GM18861 (cell line): ENCODE data around the gene DYNC1LI2.
"Not testable (repeated sequence)": the region's sequence is repeated elsewhere in the genome, so short reads cannot be mapped to it uniquely, and the experiment has no call there.

Experiments used
- ATAC-seq: cut with Tn5 transposase; IDR thresholded peaks from one replicate; pipeline ENCODE4 v1.9.1; 2021; ENCODE audit not compliant: unreplicated experiment

Gene DYNC1LI2

DNA sequence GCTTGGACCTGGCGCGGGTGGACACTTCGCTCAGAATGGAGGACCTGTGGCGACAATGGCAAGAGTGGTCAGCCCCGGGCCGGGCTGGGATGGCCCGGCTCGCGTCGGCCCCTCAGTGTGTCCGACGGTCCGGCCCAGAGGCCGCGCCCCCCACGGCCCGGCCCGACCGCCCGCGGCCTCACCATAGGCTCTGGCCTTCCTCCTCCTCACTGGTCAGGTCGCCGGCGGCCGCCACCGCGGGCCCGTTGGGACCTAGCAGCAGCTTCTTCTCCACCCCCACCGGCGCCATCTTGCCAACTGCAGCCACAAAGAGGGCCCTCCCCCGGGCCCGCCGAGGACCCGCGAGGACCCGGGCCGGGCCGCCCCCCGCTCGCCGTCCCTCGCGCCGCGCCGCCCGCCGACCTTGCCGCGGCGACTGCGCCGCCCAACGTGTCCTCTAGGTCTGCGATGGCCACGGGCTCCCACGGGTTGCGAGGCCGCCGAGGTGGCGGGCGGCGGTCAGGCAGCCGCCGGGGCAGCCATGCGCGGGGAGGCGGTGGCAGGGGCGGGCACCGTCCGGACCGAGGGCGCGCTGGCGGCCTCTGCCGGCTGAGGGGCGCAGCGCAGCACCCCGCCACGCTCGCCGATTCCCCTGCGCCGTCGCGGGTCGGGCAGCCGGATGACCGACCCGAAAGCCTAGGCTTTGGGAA is at the start of gene DYNC1LI2:
Gene DYNC1LI2, minus strand, starts transcription at position 307 of the 689 bp plus-strand sequence. Its CDS starts 18 bp downstream, at position 289.
- ATAC-seq, result peak; percentile 77

DNA sequence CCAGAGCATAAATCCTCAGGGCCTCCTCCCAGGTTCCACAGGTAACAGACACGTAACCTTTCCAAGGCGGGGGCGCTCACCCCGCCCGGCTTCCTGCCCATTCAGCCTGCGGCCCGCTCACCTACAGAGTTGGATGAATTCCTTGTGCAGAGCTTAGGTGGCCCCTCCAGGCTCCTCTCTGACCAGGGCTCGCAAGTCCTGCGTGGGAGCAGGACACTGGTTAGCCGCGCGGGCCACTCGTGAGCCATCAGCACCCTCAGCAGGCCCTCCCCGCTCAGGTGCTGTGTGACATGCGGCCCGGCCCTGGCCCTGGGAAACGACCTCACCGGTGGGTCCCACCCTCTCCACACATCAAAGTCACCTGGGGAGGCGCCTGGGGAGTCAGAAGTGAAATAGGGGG is 49.4 kb upstream of the DYNC1LI2 start:
- ATAC-seq, result no peak

DNA sequence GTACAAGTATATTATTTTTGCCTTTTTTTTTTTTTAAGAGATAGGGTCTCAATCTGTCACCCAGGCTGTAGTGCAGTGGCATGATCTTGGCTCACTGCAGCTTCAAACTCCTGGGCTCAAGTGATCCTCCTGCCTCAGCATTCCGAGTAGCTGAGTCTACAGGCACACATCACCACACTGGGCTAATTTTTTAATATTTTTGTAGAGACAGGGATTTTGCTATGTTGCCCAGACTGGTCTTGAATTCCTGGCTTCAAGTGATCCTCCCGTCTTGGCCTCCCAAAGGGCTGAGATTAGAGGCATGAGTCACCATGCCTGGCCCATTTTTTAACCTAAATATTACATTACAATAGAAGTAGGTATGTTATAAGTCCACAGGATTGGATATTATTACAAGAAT is 46.8 kb upstream of the DYNC1LI2 start:
- no peak for ATAC-seq

DNA sequence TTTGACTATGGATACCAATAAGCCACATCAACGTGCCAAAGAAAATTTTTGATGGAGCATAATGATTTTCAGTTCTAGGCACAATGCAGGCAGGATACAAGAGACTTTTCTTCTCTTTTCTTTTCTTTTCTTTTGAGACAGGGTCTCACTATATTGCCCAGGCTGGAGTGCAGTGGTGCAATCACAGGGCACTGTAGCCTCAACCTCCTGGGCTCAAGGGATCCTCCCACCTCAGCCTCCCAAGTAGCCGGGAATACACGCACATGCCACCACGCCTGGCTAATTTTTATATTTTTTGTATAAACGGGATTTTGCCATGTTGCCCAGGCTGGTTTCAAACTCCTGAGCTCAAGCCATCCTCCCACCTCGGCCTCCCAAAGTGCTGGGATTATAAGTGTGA is 42.6 kb upstream of the DYNC1LI2 start:
- ATAC-seq, result not testable (repeated sequence)

DNA sequence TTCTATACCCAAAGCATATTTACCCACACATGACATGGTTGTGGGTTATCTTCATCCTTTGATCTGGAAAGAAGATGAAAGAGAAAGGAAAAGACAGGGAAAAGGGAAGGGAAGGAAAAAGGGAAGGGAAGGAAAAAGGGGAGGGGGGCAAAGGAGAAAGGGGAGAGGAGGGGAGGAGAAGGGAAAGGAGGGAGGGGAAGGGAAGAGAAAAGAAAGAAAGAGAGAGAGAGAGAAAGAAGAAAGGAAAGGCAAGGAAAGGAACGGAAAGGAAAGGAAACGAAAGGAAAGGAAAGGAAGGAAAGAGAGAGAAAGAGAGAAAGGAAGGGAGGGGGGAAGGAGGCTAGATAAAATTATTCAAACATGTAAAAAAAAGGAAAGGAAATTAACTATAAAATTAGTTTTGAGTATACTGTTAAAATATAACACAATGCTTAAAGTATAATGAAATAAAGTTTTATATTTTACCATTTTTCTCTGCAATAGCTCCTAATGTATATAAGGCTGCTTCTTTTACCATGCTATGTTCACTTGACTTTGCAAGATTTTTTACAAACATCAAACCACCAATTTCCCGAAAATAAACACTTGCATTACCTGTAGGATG is 38.8 kb upstream of the DYNC1LI2 start:
- no peak for ATAC-seq

DNA sequence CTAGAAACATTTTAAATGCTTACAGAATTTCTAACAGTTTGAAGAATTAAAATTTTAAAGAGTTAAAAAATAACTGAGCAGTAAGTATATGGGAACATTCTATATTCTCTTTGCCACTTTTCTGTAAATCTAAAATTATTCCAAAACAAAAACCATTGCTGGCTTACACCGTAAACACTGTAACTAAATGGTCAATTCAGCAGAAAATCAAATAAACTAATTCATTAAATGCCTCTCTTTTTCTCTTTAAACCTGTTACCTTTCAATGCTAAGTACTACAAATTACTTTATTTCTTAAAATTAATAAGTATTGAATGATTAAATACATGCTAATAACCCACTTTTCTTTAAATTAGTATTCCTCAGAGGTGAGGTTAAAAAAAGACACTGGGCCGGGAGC is 36.0 kb upstream of the DYNC1LI2 start:
- no peak for ATAC-seq

DNA sequence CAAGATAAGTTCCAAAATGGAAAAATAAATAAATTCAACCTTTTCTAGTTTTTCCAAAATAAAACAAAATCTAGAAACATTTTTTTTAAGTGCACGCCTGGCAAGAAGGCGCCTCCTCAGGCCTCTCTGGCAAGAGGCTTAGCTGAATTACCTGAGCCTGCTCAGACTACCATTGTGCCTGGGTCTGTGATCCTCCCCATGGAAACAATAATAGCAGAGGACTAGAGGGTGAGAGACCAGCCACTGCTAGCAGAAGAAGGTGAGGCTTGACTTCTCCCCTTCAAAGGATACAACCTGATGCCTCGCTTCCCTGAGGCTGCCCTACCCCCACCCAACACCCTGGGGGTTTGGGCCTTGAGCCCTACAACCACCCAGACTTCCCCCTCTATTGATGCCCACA is 35.1 kb upstream of the DYNC1LI2 start:
- ATAC-seq, result no peak

DNA sequence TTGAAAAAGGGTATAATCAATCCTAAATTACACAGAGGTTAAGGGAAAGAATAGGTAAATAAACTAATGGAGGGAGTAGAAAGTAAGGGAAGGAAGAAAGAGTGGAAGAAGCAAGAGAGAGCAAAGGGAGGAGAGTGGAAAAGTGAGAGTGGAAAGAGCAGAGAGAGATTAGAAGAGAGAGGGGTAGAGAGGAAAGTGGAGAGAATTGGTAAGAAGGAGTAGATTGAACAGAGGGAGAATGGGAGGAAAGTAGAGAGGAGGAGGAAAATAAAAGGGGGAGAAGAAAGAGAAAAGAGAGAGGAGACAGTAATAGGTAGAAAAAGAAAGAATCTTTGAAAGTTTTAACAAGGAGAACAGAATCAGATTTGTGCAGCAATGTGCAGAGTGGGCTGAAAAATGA is 25.0 kb upstream of the DYNC1LI2 start:
- ATAC-seq, result no peak

DNA sequence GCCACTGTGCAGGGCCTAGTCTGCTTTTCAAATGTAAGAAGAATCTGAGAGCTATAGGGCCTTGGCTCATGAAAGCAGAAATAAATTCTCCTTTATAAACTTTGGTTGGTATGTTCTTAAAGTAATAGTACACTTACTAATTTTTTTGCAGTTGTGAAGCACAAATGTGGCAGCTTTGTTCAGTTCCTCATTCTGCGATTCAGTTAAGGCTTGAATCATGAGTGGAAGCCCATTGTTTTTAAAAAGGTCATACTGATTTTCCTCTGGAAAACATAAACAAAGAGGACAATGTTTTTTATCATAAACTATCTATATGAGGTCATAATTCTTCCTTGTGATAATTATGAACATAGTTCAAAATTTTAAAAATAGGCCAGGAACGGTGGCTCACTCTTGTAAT is 23.6 kb upstream of the DYNC1LI2 start:
- no peak for ATAC-seq

DNA sequence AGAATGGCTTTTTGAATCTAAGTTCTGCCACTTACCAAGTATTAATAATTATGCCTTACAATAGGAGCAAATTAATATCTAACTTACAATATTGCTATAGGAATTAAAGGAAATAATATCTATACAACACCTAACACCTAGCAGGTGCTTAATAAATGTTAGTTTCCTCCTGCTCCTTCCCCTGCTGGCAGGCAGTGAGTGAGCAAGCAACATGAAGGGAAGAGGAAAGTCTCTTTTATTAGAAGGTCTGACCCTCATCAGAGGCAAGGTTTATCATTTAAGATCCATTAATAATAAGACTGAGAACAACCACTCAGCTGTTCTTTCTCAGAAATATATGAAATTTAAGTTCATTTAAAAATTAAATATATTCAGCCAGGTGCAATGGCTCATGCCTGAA is 6.7 kb upstream of the DYNC1LI2 start:
- no peak for ATAC-seq

DNA sequence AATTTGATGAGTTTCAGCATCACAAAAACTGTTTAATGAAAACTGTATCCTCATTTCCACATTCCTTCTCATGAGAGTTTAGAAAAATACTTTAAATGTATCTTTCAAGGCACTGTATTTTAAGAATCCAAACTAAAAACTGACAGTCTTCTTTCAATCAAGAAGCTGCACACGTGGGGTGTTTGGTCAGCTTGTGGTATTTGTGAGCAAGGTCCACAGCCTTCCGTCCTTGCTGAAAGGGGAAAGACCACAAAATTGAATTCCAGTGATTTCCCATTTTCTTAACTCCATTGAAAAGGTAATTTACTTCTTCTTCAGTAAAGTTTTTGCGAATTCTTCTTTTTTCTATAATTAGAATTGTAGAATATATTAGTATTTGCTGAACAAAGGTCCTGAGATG is 3.4 kb upstream of the DYNC1LI2 start:
- ATAC-seq, result no peak

DNA sequence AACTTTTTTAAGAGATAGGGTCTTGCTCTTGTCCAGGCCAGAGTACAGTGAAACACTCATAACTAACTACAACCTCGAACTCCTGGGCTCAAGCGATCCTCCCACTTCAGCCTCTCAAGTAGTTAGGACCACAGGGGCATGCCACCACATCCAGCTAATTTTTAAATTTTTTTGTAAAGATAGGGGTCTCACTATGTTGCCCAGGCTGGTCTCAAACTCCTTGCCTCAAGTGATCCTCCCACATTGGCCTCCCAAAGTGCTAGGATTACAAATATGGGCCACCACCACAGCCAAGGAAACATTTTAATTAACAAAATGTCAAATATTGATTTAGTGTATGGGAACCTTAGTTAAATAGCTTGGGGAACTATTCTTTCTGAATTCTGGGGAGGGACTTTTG is 2.8 kb upstream of the DYNC1LI2 start:
- ATAC-seq, result no peak

DNA sequence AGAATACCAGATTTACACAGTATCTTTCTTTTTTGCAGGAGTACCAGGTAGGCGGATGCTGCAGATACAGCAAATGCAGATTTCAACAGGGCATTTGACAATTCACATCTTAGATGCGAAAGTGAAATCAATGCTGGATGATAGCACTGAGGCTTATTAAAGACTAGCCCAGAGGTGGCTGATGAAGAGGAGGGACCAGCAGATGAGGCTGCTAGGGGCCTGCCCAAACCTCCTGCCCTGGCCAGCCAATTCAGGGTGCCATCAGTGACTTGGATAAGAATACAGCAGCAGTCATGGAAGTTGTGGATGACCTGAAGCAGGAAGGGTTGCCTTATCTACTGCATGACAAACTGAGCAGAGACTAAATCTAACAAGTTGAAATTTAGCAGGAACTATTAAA is 1.5 kb upstream of the DYNC1LI2 start:
- ATAC-seq, result no peak

DNA sequence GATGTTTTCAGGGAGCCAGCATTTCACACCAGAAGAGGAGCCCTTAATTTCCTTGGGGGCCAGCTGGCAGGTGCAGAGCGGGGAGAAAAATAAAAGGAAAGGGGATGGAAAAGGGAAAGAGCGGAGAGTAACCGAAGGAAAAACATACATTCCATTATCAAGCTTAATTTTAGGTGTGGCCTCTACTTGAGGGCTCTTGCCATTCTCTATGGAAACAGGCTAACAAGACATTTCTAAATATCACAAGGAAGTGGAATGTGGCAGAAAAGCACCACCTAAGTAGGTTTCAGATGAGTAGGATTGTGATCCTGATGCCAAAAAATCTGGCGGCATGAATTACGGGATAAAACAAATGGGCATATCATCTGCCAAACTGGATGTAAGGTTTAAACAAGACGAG is 970 bp upstream of the DYNC1LI2 start:
- no peak for ATAC-seq

DNA sequence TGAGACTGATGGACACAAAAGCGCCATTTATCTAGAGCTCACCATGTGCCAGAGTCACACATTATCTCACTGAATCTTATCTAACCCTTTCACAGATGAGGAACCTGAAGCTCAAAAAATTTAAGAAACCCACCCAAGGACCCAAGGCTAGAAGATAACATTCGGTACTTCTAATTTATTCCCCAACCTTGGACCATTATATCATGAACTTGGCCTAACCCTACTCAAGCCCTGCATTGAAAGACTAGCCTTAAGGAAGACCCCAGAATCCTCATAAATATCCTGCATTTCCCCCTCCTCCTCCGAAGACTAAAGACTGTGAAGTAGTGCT is 548 bp upstream of the DYNC1LI2 start:
- no peak for ATAC-seq

DNA sequence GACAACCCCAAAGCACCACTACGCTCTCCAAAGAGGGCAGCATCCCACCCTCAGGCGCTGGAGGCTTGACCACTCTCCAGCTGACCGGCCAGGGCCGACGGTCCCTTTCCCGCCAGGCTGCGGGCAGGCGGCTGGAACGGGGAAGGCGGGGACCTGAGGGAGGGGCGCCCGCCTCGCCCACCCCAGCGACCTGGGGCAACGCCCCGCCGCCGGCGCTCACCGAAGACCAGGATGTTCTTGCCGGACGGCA is 431 bp downstream of the DYNC1LI2 start:
- ATAC-seq, result peak; percentile 1

DNA sequence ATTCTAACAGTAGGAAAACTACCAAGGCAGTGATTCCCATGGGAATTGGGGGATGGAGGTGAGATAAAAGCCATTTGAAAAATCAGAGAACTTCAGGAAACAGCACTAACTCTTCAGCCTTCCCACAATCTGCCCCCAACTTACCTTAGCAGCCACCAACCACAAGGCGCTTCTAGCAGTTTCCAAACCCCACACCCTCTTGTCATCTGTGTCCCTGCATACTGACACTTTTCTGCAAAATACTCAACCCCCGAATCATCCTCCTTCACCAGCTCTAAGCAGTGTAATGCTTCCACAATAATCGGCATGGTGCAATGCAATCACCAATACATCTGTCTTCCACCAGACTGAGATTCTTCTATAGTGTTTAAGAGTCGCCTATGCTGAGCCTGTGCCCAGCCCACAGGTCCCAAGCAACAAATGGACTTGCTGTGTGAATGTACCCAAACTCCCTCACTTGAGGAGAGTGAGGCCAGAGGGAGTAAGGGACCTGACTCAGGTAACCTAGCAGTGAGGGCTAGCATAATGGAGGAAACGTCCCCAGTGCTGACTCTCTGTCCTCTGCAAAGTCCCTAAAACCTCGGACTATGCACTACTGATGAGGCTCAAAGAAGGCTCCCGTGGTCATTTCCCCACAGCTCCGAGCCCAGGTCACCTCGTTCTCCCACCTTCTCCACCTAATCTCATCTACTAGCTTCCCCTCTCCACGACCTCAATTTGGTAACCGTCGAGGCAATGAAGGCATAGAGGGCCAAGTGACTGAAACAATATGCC is 943 bp downstream of the DYNC1LI2 start:
- no peak for ATAC-seq

DNA sequence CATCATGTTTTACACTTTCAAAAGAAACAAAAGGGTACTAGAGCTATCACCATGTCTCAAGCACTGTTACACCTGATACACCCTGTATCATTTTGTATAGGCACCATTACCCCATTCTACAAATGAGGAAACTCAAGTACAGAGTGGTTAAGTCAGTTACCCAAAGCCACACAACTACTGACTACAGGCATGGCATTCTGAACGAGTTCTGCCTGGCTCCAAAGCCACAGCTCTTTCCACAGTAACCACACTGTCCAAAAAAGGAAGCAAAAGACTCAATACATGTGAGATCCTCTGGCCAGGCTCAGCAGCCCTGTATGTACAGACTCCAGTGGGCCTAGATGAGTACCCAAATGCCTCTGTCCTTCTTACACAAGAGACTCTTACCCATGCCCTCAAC is 4.7 kb downstream of the DYNC1LI2 start:
- ATAC-seq, result no peak

DNA sequence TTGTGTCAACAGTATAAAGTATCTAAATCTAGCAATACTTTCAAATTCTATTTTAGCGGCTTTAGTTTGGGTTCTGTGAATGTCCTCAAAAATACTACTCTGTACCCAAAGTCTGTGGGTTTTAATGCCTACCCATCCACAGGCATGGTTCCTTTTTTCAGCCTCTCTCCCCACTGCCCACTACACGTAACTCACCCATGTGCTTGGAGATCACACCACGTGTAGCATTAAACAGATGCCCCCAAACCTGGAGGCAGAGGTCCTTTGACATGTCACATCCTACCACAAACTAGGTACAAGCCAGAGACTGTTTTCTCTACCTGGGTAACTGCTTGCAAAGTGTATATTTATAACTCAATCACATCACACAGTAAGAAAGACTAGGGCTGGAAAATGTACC is 5.4 kb downstream of the DYNC1LI2 start:
- no peak for ATAC-seq

DNA sequence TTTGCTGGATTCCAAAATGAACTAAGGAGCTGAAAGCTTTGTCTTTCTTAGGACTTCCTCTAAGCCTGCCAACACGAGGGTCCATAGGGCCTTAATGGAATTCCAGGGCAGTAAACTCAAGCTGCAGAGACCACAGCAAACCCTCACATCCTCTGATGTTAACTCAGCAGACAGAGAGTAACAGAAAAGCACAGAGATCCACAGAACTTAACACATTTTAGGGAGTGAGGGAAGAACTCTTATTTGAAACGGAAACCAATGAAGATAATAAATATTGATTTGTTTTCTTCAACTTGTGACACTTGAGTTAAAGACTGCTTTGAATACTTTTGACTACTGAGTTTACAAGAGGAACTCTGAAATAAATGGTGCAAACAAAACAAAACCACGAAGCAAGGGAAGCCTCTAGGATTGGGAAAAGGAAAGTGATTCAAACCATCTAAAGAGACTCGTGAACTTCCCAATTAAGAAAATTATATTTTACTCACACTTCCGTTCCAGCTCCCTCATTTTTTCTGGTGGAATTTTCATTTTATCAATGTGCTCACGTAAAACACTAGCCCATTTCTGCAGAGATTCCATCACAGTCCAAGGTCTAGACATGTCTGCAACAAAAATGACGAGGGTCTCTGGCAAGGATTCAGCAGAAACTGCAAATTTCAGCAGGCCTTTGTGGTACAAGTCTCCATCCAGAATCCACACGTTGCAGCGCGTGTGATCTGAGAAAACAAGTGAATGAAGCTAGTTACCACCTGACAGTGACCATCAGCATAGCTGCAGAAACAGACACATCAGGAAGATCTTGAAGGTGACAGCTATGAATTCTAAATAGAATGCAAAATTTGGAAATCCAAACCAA is 9.2 kb downstream of the DYNC1LI2 start:
- no peak for ATAC-seq

DNA sequence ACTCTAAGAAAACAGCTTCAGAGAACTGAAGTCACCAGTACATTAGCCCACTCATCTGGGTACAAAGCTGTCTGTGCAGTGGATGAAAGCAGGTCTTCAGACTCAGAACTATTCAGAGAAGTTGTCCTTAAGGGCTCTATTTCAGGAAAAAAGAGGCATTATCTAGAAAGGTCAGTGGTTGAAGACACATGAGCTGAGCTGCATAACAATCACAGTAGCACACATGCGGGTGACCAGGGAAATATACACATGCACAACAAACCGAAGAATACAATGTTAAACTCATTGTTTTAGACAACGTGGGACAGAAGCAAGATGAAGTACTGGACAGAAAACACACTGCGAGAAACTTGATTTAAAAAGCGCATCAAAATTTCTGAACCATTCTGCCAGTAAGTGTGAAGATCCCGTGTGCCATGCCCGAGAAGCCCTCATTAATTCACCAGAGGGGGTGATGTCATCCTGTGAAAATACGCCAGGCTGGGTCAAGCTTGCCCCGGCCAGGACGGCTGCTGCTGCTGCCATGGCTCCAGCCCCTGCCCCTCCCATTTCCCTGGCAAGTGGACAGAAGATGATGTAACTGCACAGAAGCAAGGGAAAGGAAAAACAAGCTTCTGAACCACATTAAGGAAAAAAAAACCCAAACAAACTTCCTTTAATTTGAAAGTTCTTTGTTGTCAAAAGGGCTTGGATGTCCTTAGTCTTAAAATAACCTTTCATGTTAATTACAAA is 10.1 kb downstream of the DYNC1LI2 start:
- no peak for ATAC-seq
